ENCODE data around the gene GNB1.

- TF ChIP-seq CTCF (IDR thresholded peaks at IDR 0.05) (no peak), POLR2A (IDR thresholded peaks at IDR 0.05) (no peak)
Observed at GRCh38 chr1:1924386-1924785, 33.5 kb upstream of the GNB1 start.

Data from testis (tissue), 2 donors.